A549 treated with Hydrocortisone at 1 μM for 4 hours (cell line): ENCODE measurements around the gene ATP8A2. TPM values are rescaled to one million over a fixed set of nuclear protein-coding genes. Genes with fewer than 3 reads are reported as not detected.

Experiments used
- total RNA-seq: library from RNA; stranded (reverse); fragments of 200-300 nt; extraction: Qiagen RNA extraction; gene quantifications from 5 replicates; pipeline ENCODE4 v1.2.3, GENCODE V29; 2022

The ATP8A2 gene
- 0.02 TPM in 2 of 5 replicates, not detected in the others for total RNA-seq

GRCh38 chr13:25371875-25372283, at the start of gene ATP8A2:
ATP8A2 (plus strand) TSS chr13:25371974; CDS start chr13:25372213, 239 bp downstream.

GRCh38 chr13:26051657-26052311, 680.0 kb downstream of the ATP8A2 start, which contains the start of gene SHISA2:
SHISA2 (minus strand) TSS chr13:26052016; CDS start chr13:26050975, 1,041 bp downstream.

Other genes starting within 250 kb of the ATP8A2 start
- not detected in 5 replicates for gene AMER2, start 199.7 kb upstream of the ATP8A2 start, total RNA-seq
- 6.8 to 11.0 TPM (median 9.1 TPM) in 5 replicates for gene MTMR6, start 84.5 kb upstream of the ATP8A2 start, total RNA-seq
- gene NUP58, start 70.3 kb upstream of the ATP8A2 start, total RNA-seq = 15.6 to 23.2 TPM (median 19.0 TPM) in 5 replicates